Measurements from ENCODE around the gene TREML4. TPM values are rescaled to one million over a fixed set of nuclear protein-coding genes. Genes with fewer than 3 reads are reported as not detected.
"Not testable (repeated sequence)": the region's sequence is repeated elsewhere in the genome, so short reads cannot be mapped to it uniquely, and the experiment has no call there.

The TREML4 gene
- total and polyA plus RNA-seq, 4 donors, result 0.08 to 0.31 TPM; not detected in 2

- no peak for DNase-seq (ENCODE audit: low spot score)
- H3K27ac ChIP-seq (ENCODE audit: low read depth in 1 of 2, low read length in 2 of 2), result no peak overlapping the region
- no peaks in the 10 kb centered on the region for H3K4me1 ChIP-seq (ENCODE audit: control insufficient read depth in 4 of 4, insufficient read depth in 4 of 4, low read length in 3 of 4)
- peaks cover 0 to 10% (median 3%) of the 10 kb centered on the region in 4 donors for H3K9me3 ChIP-seq (ENCODE audit: control insufficient read depth in 4 of 4, low read length in 3 of 4)
- WGBS, result 89% methylated on average over 8 of the region's 8 CpGs
- no peaks in the 10 kb centered on the region for H3K27me3 ChIP-seq (ENCODE audit: control insufficient read depth in 4 of 4, insufficient read depth in 4 of 4, low read length in 3 of 4)
- TF ChIP-seq ZBTB33 (IDR thresholded peaks at IDR 0.05) (no peak), MAX (IDR thresholded peaks at IDR 0.05) (no peak), ATF3 (IDR thresholded peaks at IDR 0.05) (no peak), CTCF (IDR thresholded peaks at IDR 0.05; ENCODE audit: low read depth, low read length, missing input control) (no peak), FOXA1 (IDR thresholded peaks at IDR 0.05) (no peak), SP1 (IDR thresholded peaks at IDR 0.05) (no peak), FOXA2 (IDR thresholded peaks at IDR 0.05) (no peak), JUND (IDR thresholded peaks at IDR 0.05) (no peak), GABPA (IDR thresholded peaks at IDR 0.05 in 1 of 2, conservative IDR thresholded peaks at IDR 0.05 in 1 of 2) (no peak), RXRA (IDR thresholded peaks at IDR 0.05) (no peak), HNF4A (conservative IDR thresholded peaks at IDR 0.05) (no peak), NR2F2 (IDR thresholded peaks at IDR 0.05) (no peak), TAF1 (conservative IDR thresholded peaks at IDR 0.05) (no peak)
- no peak overlapping the region for H3K9ac ChIP-seq (ENCODE audit: low read depth in 1 of 2, low read length in 2 of 2)
- H3K4me3 ChIP-seq (ENCODE audit: low read depth in 1 of 3, low read length in 3 of 3), result no peak overlapping the region
- H3K36me3 ChIP-seq (ENCODE audit: control insufficient read depth in 4 of 4, insufficient read depth in 3 of 4, low read depth in 1 of 4, low read length in 3 of 4), result no peaks in the 10 kb centered on the region
These were observed 39.9 kb upstream of the TREML4 start for GRCh38 chr6:41187924-41188886.

GRCh38 chr6:41189046-41189445 lies 39.1 kb upstream of the TREML4 start:
- H3K27ac ChIP-seq (ENCODE audit: low read depth in 1 of 2, low read length in 2 of 2); H3K9ac ChIP-seq (ENCODE audit: low read depth in 1 of 2, low read length in 2 of 2); H3K4me3 ChIP-seq (ENCODE audit: low read depth in 1 of 3, low read length in 3 of 3); DNase-seq (ENCODE audit: low spot score); H3K4me1 ChIP-seq (ENCODE audit: control insufficient read depth in 4 of 4, insufficient read depth in 4 of 4, low read length in 3 of 4); H3K27me3 ChIP-seq (ENCODE audit: control insufficient read depth in 4 of 4, insufficient read depth in 4 of 4, low read length in 3 of 4); H3K36me3 ChIP-seq (ENCODE audit: control insufficient read depth in 4 of 4, insufficient read depth in 3 of 4, low read depth in 1 of 4, low read length in 3 of 4); H3K9me3 ChIP-seq (ENCODE audit: control insufficient read depth in 4 of 4, low read length in 3 of 4): not testable (repeated sequence)

GRCh38 chr6:41189967-41190366 lies 38.2 kb upstream of the TREML4 start:
- WGBS, result 98% methylated on average over 2 of the region's 2 CpGs
- no peak overlapping the region for H3K4me3 ChIP-seq (ENCODE audit: low read depth in 1 of 3, low read length in 3 of 3)
- no peaks in the 10 kb centered on the region for H3K27me3 ChIP-seq (ENCODE audit: control insufficient read depth in 4 of 4, insufficient read depth in 4 of 4, low read length in 3 of 4)
- peaks cover 0 to 10% (median 3%) of the 10 kb centered on the region in 4 donors for H3K9me3 ChIP-seq (ENCODE audit: control insufficient read depth in 4 of 4, low read length in 3 of 4)
- H3K27ac ChIP-seq (ENCODE audit: low read depth in 1 of 2, low read length in 2 of 2), result no peak overlapping the region
- no peak overlapping the region for H3K9ac ChIP-seq (ENCODE audit: low read depth in 1 of 2, low read length in 2 of 2)
- no peak for DNase-seq (ENCODE audit: low spot score)
- no peaks in the 10 kb centered on the region for H3K4me1 ChIP-seq (ENCODE audit: control insufficient read depth in 4 of 4, insufficient read depth in 4 of 4, low read length in 3 of 4)
- H3K36me3 ChIP-seq (ENCODE audit: control insufficient read depth in 4 of 4, insufficient read depth in 3 of 4, low read depth in 1 of 4, low read length in 3 of 4), result no peaks in the 10 kb centered on the region
- TF ChIP-seq FOXA1 (IDR thresholded peaks at IDR 0.05) (no peak), NR2F2 (IDR thresholded peaks at IDR 0.05) (no peak), CTCF (IDR thresholded peaks at IDR 0.05; ENCODE audit: low read depth, low read length, missing input control) (no peak), FOXA2 (IDR thresholded peaks at IDR 0.05) (no peak), SP1 (IDR thresholded peaks at IDR 0.05) (no peak), MAX (IDR thresholded peaks at IDR 0.05) (no peak), HNF4A (conservative IDR thresholded peaks at IDR 0.05) (no peak), JUND (IDR thresholded peaks at IDR 0.05) (no peak), ZBTB33 (IDR thresholded peaks at IDR 0.05) (no peak), YY1 (IDR thresholded peaks at IDR 0.05) (no peak), EGR1 (IDR thresholded peaks at IDR 0.05; ENCODE audit: low read depth in 2 of 2) (no peak), RAD21 (IDR thresholded peaks at IDR 0.05) (no peak), RXRA (IDR thresholded peaks at IDR 0.05) (no peak), TAF1 (conservative IDR thresholded peaks at IDR 0.05) (no peak)
